RWPE1 (cell line): ENCODE results near the gene RAB20.
A peak's percentile ranks its signal among the peaks of the same experiment; 100 is the strongest.
"Not testable (repeated sequence)": the region's sequence is repeated elsewhere in the genome, so short reads cannot be mapped to it uniquely, and the experiment has no call there.

Experiments
- CTCF ChIA-PET: fragments of 350-600 bp; sonication (Branson Sonifier 250); formaldehyde crosslinking; extraction: SDS; loops from one replicate; lab custom pipeline; 2021; lab: Yijun Ruan, JAX
- POLR2A ChIA-PET: fragments of 400-600 bp; formaldehyde crosslinking; extraction: SDS; loops from one replicate; lab custom pipeline; 2020; ENCODE audit warnings: antibody characterized with exemption; ENCODE audit not compliant: low non-redundant PET; lab: Yijun Ruan, JAX
- DNase-seq: peaks from one replicate; pipeline ENCODE4 v3.0.0; 2012; ENCODE audit warnings: low spot score
- H3K27ac ChIP-seq: fragments of 450-650 bp; 2 replicates; pipeline ENCODE4 v1.5.1; 2017
- CTCF ChIP-seq: fragments of 450-650 bp; conservative IDR thresholded peaks from 2 replicates; pipeline ENCODE4 v1.5.1; 2017; ENCODE audit warnings: low read depth, mild to moderate bottlenecking

The RAB20 gene

GRCh38 chr13:110492679-110493593 lies 68.6 kb downstream of the RAB20 start:
- no peak overlapping the region for H3K27ac ChIP-seq
- no peak for TF ChIP-seq CTCF
- DNase-seq, result no peak
- ChIA-PET CTCF (no interaction called here), POLR2A (no interaction called here)

DNA sequence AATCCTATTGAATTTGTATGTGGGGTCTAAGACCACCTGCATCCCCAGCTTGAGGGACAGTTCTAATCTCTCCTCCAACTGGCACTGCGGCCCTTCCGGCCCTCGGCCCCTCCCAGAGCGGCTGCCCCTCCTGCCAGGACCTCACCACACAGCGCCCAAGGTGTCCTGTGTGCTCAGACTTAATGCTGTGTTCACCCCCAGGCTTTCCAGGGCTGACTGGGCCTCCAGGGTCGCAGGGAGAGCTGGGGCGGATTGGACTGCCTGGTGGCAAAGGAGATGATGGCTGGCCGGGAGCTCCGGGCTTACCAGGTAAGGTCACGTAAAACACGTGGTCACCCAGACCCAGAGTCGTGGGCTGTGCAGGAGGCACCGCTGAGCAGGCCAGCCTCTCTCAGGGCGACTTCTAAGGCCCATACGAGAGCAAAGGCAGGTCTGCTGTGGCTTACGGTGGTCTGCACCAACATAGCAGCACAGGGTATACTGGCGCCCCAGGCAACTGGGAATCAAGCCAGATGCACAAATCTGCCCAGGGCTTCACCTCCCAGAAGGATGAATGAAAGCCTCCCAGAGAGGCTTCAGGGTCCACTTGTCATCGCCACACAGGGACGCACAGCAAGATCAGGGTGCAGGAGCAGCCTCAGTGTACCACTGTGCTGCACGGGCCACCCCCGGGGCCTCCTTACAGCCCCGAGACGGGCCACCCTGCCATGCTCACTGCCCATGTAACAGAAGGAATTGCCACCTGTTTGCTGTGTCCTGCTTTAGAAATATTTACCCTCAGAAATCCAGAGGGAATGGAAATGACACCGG lies 69.4 kb downstream of the RAB20 start:
- no peak for TF ChIP-seq CTCF
- CTCF ChIA-PET, result no interaction called here
- no peak overlapping the region for H3K27ac ChIP-seq
- POLR2A ChIA-PET, result no interaction called here
- DNase-seq, result no peak

GRCh38 chr13:110490009-110490770 lies 71.3 kb downstream of the RAB20 start:
- no peak overlapping the region for H3K27ac ChIP-seq
- ChIA-PET CTCF (interaction anchor here (0.6 kb wide), 1 partner anchor 1896 kb away, joined by 4 read pairs; no protein-coding TSS in a partner anchor), POLR2A (no interaction called here)
- no peak for TF ChIP-seq CTCF
- DNase-seq, result no peak

DNA sequence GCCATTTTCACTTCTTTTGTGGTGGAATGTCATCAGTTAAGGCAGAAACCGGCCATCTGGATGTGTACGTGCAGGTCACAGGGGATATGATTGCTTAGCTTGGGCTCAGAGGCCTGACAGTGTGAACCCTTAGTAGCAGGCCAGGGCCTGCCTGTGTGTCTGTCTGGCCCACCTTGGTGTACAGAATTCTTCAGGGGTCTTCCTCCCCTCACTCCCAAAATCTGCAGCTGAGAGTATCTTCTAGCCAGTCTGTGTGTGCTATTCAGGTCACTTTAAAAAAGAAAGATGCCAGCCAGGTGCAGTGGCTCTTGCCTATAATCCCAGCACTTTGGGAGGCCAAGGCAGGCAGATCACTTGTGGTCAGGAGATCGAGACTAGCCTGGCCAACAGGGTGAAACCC lies 74.6 kb downstream of the RAB20 start:
- POLR2A ChIA-PET, DNase-seq: not testable (repeated sequence)
- CTCF ChIA-PET, result interaction anchor here (0.6 kb wide), 1 partner anchor 198 kb away, joined by 5 read pairs; no protein-coding TSS in a partner anchor
- H3K27ac ChIP-seq, result peak overlapping the region; percentile 29

- no peak for DNase-seq
- ChIA-PET CTCF (interaction anchor here (0.6 kb wide), 1 partner anchor 199 kb away, joined by 5 read pairs; no protein-coding TSS in a partner anchor), POLR2A (no interaction called here)
- no peak for TF ChIP-seq CTCF
- peak overlapping the region; percentile 29 for H3K27ac ChIP-seq
Measured at GRCh38 chr13:110486061-110486715, 75.3 kb downstream of the RAB20 start.

GRCh38 chr13:110485604-110486003 lies 75.9 kb downstream of the RAB20 start:
- TF ChIP-seq CTCF, result no peak
- ChIA-PET CTCF (no interaction called here), POLR2A (no interaction called here)
- DNase-seq, result no peak
- peak overlapping the region; percentile 10; the same call in 1 of the 2 replicates for H3K27ac ChIP-seq
